Upper lobe of left lung (tissue), 6 donors: ENCODE data around the gene GGN. TPM values are rescaled to one million over a fixed set of nuclear protein-coding genes. Genes with fewer than 3 reads are reported as not detected.
A peak's percentile ranks its signal among the peaks of the same experiment; 100 is the strongest.
"Not testable (repeated sequence)": the region's sequence is repeated elsewhere in the genome, so short reads cannot be mapped to it uniquely, and the experiment has no call there.

Experiments
- ATAC-seq, 2 donors: fragments of 200-7000 bp; cut with Tn5 transposase; one replicate each; pipeline ENCODE4 v1.9.1; 2022; ENCODE audit warnings: mild to moderate bottlenecking in 2 of 2, moderate library complexity in 2 of 2; ENCODE audit not compliant: low FRiP score in 2 of 2
- DNase-seq, 2 donors: peaks; one replicate each; pipeline ENCODE4 v3.0.0-alpha.2; 2019 to 2020
- H3K27ac ChIP-seq, 4 donors: fragments of 200-600 bp; sonication (generic); one replicate each; pipeline ENCODE4 v1.5.1; 2016 to 2019
- H3K27me3 ChIP-seq, 4 donors: fragments of 200-600 bp; sonication (generic); one replicate each; pipeline ENCODE4 v1.5.1; 2017 to 2019
- H3K36me3 ChIP-seq, 4 donors: fragments of 200-600 bp; sonication (generic); one replicate each; pipeline ENCODE4 v1.5.1; 2016 to 2019
- H3K4me1 ChIP-seq, 4 donors: fragments of 200-600 bp; sonication (generic); one replicate each; pipeline ENCODE4 v1.5.1; 2018 to 2019
- H3K4me3 ChIP-seq, 4 donors: fragments of 200-600 bp; sonication (generic); one replicate each; pipeline ENCODE4 v1.5.1; 2017 to 2019; ENCODE audit warnings: mild to moderate bottlenecking in 2 of 4, moderate library complexity in 1 of 4
- H3K9me3 ChIP-seq, 4 donors: fragments of 200-600 bp; sonication (generic); one replicate each; pipeline ENCODE4 v1.5.1; 2018 to 2019
- CTCF ChIP-seq, 6 experiments: fragments of 450-650 bp in 4 of 6; fragments of 200-600 bp in 2 of 6; sonication (generic) in 2 of 6; IDR thresholded peaks; one replicate each; pipeline ENCODE4 v1.5.1; 2016 to 2019; ENCODE audit warnings: antibody characterized with exemption in 6 of 6
- EP300 ChIP-seq, 4 donors: sonication (generic); formaldehyde crosslinking; IDR thresholded peaks; one replicate each; pipeline ENCODE4 v1.5.1; 2017; ENCODE audit warnings: antibody characterized with exemption in 4 of 4, control low read depth in 2 of 4
- POLR2A ChIP-seq, 4 donors: fragments of 450-650 bp; IDR thresholded peaks; one replicate each; pipeline ENCODE4 v1.5.1; 2016 to 2017; ENCODE audit warnings: antibody characterized with exemption in 4 of 4, mild to moderate bottlenecking in 2 of 4
- POLR2AphosphoS5 ChIP-seq, 2 donors: sonication (generic); formaldehyde crosslinking; IDR thresholded peaks; one replicate each; pipeline ENCODE4 v1.5.1; 2017; ENCODE audit warnings: antibody characterized with exemption in 2 of 2
- WGBS, 2 donors: methylation state at CpG; one replicate each; pipeline ENCODE4 v1.1.5; 2017 to 2018; 5-methylcytosine and 5-hydroxymethylcytosine counted together
- total RNA-seq, 6 donors: library from RNA; depleted of rRNA in 4 of 6; stranded (reverse); fragments of >200 nt in 4 of 6; gene quantifications; one replicate each; pipeline versions ENCODE4 v1.1.0 to v1.2.1, GENCODE V29; 2016 to 2021
- donor health status: DM: no; HTN: no; CAD: no; lungs with moderate emphysema.
- donor health status: DM: no; HTN: yes; CAD: no; lungs with severe emphysema.

The GGN gene
- total RNA-seq, 6 donors from 2014 or later, result 0.44 to 8.4 (median 0.95) TPM

DNA sequence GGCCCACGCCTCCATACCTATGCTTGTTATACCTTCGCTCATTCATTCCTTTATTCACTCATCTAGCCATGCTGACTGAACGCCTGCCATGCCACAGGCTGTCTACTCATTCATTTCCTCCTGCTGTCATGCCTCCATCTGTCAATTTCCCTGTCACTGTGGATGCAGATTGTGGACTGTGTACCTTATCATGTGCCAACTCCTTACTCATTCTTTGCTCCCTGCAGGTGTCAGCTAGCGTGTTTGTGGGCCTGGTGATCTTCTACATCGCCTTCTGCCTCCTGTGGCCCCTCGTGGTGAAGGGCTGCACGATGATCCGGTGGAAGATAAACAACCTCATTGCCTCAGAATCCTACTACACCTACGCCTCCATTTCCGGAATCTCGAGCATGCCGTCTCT is 17.5 kb downstream of the GGN start:
- H3K4me3 ChIP-seq, result no peak overlapping the region
- H3K27ac ChIP-seq, result no peak overlapping the region
- no peaks in the 10 kb centered on the region for H3K9me3 ChIP-seq
- DNase-seq (no peak), ATAC-seq (no peak)
- TF ChIP-seq POLR2A (IDR thresholded peaks at IDR 0.05), result no peak
- TF ChIP-seq CTCF (IDR thresholded peaks at IDR 0.05), result no peak
- no peak for TF ChIP-seq POLR2AphosphoS5 (IDR thresholded peaks at IDR 0.05)
- TF ChIP-seq EP300 (IDR thresholded peaks at IDR 0.05), result no peak
- 62 to 76% methylated on average over 12 of the region's 12 CpGs for WGBS, 2 donors
- no peaks in the 10 kb centered on the region for H3K27me3 ChIP-seq
- peaks cover 2 to 8% (median 5%) of the 10 kb centered on the region in 4 donors for H3K4me1 ChIP-seq
- H3K36me3 ChIP-seq, result no peaks in the 10 kb centered on the region

- TF ChIP-seq CTCF (IDR thresholded peaks at IDR 0.05), result no peak
- TF ChIP-seq POLR2A (IDR thresholded peaks at IDR 0.05), result no peak
- no peak for TF ChIP-seq POLR2AphosphoS5 (IDR thresholded peaks at IDR 0.05)
- TF ChIP-seq EP300 (IDR thresholded peaks at IDR 0.05), result no peak
- H3K4me1 ChIP-seq, result peaks cover 0 to 5% (median 4%) of the 10 kb centered on the region in 4 donors
- H3K4me3 ChIP-seq, result no peak overlapping the region
- H3K9me3 ChIP-seq, result no peaks in the 10 kb centered on the region
- H3K36me3 ChIP-seq, result no peaks in the 10 kb centered on the region
- no peak overlapping the region for H3K27ac ChIP-seq
- DNase-seq (no peak), ATAC-seq (no peak)
- H3K27me3 ChIP-seq, result no peaks in the 10 kb centered on the region
- whole genome bisulfite sequencing, 2 donors, result 88 to 95% methylated on average over 2 of the region's 2 CpGs
These were observed 18.2 kb downstream of the GGN start for GRCh38 chr19:38369584-38369983.

- WGBS, 2 donors, result 65 to 68% methylated on average over 12 of the region's 12 CpGs
- no peaks in the 10 kb centered on the region for H3K27me3 ChIP-seq
These were observed 20.8 kb downstream of the GGN start for GRCh38 chr19:38367041-38367440.

DNA sequence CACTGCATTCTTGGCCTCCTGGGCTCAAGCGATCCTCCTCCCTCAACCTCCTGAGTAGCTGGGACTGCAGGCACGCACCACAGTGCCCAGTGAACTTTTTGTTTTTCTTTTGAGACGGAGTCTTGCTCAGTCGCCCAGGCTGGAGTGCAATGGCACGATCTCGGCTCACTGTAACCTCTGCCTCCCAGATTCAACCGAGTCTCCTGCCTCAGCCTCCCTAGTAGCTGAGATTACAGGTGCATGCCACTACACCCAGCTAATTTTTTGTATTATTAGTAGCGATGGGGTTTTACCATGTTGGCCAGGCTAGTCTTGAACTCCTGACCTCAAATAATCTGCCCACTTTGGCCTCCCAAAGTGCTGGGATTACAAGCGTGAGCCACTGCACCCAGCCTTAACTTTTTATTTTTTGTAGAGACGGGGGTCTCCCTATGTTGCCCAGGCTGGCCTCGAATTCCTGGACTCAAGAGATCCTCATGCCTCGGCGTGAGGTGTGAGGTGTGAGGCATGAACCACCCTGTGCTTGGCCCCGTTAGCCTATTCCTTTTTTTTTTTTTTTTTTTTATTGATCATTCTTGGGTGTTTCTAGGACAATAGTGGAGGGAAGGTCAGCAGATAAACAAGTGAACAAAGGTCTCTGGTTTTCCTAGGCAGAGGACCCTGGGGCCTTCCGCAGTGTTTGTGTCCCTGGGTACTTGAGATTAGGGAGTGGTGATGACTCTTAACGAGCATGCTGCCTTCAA is 24.7 kb downstream of the GGN start:
- ATAC-seq, H3K9me3 ChIP-seq, H3K36me3 ChIP-seq, DNase-seq, H3K27ac ChIP-seq: not testable (repeated sequence)
- H3K4me1 ChIP-seq, result peaks cover 18 to 22% (median 21%) of the 10 kb centered on the region in 4 donors
- peak overlapping the region in 3 of 4 donors; percentile 59 to 78 (median 73) for H3K4me3 ChIP-seq
- peaks cover 0 to 13% (median 1%) of the 10 kb centered on the region in 4 donors for H3K27me3 ChIP-seq
- 67 to 80% methylated on average over 15 of the region's 16 CpGs for WGBS, 2 donors

More at GRCh38 chr19:38367041-38367440, 20.8 kb downstream of the GGN start:
- H3K4me3 ChIP-seq, result no peak overlapping the region
- peaks cover 9 to 12% (median 11%) of the 10 kb centered on the region in 4 donors for H3K4me1 ChIP-seq
- ATAC-seq, result no peak
- H3K36me3 ChIP-seq, result no peaks in the 10 kb centered on the region
- TF ChIP-seq CTCF (IDR thresholded peaks at IDR 0.05) (no peak), POLR2AphosphoS5 (IDR thresholded peaks at IDR 0.05) (no peak), POLR2A (IDR thresholded peaks at IDR 0.05) (no peak), EP300 (IDR thresholded peaks at IDR 0.05) (no peak)
- no peak overlapping the region for H3K27ac ChIP-seq
- H3K9me3 ChIP-seq, result no peaks in the 10 kb centered on the region
- DNase-seq, result no peak

GRCh38 chr19:38362076-38362945 is 25.5 kb downstream of the GGN start:
- H3K27ac ChIP-seq, result peak overlapping the region; percentile 20 to 61 (median 48)
- peaks cover 18 to 22% (median 21%) of the 10 kb centered on the region in 4 donors for H3K4me1 ChIP-seq
- peak overlapping the region; percentile 42 to 78 (median 66) for H3K4me3 ChIP-seq
- 2 to 5% methylated on average over 25 to 64 of the region's 68 CpGs for WGBS, 2 donors
- no peaks in the 10 kb centered on the region for H3K36me3 ChIP-seq
- TF ChIP-seq POLR2A (IDR thresholded peaks at IDR 0.05), result peak in 1 of 4 donors; percentile 36
- TF ChIP-seq POLR2AphosphoS5 (IDR thresholded peaks at IDR 0.05), result peak in 1 of 2 donors; percentile 23
- TF ChIP-seq CTCF (IDR thresholded peaks at IDR 0.05), result no peak
- ATAC-seq (peak; percentile 87 to 91), DNase-seq (peak; percentile 88 to 96)
- peaks cover 0 to 13% (median 1%) of the 10 kb centered on the region in 4 donors for H3K27me3 ChIP-seq
- no peaks in the 10 kb centered on the region for H3K9me3 ChIP-seq
